RPMI7951 (cell line): ENCODE data around the gene TMPRSS13. TPM values are rescaled to one million over a fixed set of nuclear protein-coding genes. Genes with fewer than 3 reads are reported as not detected.

Experiments used
- DNase-seq: peaks from one replicate; pipeline ENCODE4 v3.0.0-alpha.2; 2012; ENCODE audit warnings: low read depth
- total RNA-seq: library from RNA; depleted of rRNA; stranded (reverse); fragments of >200 nt; shearing (Covaris generic); gene quantifications from 2 replicates; pipeline ENCODE4 v1.2.3, GENCODE V29; 2014

The TMPRSS13 gene
- total RNA-seq, 1 experiment from 2014 or later = not detected

GRCh38 chr11:117892651-117893050, 36.6 kb downstream of the TMPRSS13 start:
- DNase-seq = no peak

- DNase-seq = no peak
Observed at GRCh38 chr11:117891362-117891761, 37.8 kb downstream of the TMPRSS13 start.

- DNase-seq = no peak
Observed at GRCh38 chr11:117888139-117888566, 41.0 kb downstream of the TMPRSS13 start.

DNA sequence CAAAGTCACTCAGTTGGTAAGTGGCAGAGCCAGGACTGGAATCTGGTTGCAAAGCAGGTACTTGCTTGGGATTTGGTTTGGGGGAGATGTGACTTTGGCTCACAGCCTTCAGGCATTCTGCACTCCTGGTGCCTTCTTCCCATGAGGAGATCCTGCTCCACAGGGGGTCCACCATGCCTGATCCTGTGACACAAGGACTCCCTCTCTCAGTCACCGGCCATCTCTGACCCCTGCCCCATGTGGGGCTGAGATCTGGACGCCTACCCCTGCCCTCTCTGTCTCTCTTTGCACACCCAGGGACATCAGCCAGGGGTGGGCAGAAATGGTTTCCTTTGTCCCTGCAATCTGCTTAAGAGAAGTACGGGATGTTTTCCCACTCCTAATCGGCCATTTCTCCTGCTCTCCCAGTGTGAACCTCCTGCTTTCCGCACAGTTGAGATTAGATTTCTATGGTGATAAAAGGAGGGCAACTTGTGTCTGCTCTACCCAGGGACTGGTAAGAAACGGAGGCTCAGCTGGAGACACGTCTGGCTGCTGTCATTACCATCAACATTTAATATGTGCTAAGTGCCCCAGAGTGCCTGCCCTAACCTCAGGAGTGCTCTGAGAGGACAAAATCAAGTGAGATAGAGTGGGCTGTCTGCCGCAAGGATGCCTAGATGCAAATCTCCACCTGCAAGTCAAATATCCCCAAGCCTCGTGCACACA, 41.6 kb downstream of the TMPRSS13 start:
- DNase-seq = no peak

DNA sequence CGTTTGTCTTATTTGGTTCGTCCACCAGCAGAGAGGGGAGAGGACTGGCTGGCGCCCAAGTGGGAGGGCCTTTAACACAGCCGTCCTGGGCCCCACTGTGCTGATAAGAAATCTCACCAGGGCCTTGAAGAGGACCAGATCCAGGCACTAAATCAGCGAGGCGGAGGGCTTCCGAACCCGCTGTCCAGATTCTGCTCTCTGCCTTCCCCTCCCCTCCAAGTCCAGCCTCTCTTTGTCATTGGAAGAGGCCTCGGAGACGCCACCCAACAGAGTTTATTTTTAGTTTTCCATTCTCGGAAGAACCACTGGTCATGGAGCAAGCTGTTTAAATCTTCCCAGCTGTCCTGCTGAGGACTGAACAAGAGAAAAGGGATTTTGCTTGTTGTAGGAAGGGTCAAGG, 43.4 kb downstream of the TMPRSS13 start:
- no peak for DNase-seq

DNA sequence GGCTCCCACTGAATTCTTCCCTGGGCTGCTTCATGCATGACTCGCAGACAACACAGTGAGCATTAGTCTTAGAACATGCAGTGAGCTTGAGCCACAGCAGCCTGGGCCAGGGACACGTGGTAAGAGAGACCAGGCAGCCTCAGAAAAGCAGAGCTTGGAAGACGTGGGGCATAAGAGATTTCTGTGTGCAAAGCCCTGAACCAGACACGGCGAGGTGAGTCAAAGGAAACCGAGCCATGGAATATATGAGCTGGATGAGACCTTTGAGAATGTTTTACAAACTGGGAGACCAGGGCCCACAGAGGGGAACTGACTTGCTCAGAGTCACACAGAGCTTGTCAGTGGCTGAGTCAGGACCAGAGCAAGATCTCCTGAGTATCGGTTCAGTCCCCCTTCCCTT, 44.2 kb downstream of the TMPRSS13 start:
- DNase-seq = no peak

GRCh38 chr11:117883063-117883462, 46.1 kb downstream of the TMPRSS13 start:
- DNase-seq = no peak

DNA sequence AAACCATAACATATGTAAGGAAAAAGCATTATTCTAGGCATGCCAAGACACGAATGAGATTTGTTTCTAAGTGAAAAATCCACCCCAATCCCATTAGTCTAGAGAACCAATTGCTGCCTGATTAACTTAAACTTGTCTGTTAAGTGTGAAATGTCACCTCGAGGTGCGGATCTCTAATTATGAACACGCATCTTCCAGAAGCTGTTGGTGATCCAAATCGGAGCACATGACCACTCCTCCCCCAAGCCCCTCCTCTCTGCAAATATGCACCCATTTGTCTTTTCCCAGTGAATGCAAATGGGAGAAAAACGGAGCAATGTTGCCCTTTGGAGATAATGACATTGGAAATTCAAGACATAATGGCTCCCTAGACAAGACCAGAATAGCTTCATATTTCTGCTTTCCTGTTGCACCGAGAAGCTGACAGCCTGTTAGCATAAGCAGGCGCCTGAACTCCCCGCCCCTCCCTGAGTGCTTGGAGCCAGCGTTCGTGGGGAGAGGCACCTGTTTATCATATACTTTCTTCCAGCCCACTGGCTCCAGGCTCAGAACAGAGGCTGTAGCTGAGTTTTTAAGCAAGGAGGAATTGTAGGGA, 46.8 kb downstream of the TMPRSS13 start:
- no peak for DNase-seq

DNA sequence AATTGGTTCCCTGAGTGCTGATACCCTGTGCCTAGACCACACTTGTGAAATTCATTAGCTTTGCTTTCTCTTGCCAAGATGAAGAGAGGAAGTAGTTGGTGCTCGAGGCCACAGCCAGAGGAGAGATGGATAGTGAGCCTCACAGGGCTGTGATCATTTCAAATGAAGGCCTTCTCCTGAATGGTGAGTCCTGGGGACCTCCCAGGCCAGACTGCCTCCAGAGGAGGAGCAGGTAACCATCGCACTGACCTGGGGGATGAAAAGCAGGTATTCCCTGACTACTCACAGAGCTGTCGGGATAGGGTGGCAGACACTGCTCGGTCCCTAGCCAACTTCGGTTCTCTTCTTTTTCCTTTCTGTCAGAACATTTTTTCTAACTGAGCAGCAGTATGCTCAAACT, 48.0 kb downstream of the TMPRSS13 start:
- no peak for DNase-seq

GRCh38 chr11:117879516-117880480, 49.4 kb downstream of the TMPRSS13 start:
- no peak for DNase-seq

DNA sequence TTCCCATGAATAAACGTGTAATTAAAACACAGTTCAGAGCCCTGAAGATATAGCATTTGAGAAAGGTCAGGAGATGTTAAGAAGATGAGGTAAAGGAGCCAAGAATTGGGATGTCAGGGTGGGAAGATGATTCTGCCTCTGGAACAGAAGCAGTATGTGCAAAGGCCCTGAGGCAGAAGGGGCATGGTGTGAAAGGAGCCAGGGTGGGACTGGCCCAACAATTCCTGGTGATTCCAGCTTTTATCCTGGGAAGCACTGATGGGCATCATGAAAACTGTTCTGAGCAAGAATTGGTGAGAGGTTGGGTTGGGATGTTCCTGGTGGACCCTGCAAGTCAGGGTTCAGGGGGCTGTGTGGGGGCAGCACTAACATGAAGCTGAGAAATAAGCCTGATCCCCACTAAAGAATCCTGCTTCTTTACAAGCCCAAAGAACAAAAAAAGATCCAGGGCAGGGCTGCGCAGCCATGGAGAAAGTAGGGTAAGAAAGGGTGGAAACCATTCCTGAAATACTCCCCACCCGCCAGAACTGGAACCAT, 50.2 kb downstream of the TMPRSS13 start:
- DNase-seq = no peak

GRCh38 chr11:117878314-117878938, 50.8 kb downstream of the TMPRSS13 start:
- no peak for DNase-seq

- no peak for DNase-seq
Observed at GRCh38 chr11:117877120-117877784, 52.0 kb downstream of the TMPRSS13 start.

DNA sequence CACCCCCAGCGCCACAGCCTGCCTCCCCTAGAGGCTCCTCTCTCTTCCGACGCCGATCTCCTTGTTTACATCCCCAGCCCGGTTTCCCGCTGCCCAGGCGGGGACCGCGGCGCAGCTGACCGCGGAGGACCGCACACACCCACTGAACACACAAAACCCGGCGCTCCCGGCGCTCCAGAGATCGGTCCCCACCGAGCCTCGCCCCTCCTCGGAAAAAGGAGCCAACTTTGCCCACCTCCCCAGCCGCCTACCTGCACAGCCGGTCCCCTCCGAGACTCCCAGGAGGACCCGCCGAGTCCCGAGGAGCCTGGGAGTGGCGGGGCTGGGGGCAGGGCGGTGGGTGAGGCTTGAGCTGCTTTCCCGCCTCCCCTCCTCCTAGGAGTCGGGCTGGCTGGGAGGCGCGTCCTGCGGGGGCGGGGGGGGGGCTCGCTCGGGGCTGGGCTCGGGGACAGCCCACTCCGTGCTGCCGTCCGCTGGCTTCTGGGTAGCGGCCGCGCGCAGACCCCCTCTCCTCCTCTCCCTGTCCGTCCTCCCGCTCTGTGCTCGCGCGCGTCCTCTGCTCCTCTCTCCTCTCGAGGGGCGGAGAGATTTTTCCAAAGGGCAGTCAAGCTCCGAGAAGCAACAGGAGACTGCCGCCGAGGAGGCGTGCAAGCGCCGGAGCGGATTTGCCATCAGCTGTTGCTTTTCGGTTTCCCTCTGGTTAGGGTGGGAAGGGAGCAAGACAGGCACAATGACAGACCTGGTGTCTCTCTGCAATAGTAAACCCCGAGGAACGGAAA, 52.7 kb downstream of the TMPRSS13 start, which contains the start of gene FXYD6:
FXYD6 (minus strand) TSS at position 318 of the 779 bp plus-strand sequence. CDS start 33,882 bp downstream, outside the sequence.
- DNase-seq = no peak

- DNase-seq = no peak
Observed at GRCh38 chr11:117876059-117876340, 53.2 kb downstream of the TMPRSS13 start.

GRCh38 chr11:117875382-117876058, 53.7 kb downstream of the TMPRSS13 start:
- DNase-seq = no peak

- DNase-seq = no peak
Observed at GRCh38 chr11:117874910-117875381, 54.3 kb downstream of the TMPRSS13 start.

DNA sequence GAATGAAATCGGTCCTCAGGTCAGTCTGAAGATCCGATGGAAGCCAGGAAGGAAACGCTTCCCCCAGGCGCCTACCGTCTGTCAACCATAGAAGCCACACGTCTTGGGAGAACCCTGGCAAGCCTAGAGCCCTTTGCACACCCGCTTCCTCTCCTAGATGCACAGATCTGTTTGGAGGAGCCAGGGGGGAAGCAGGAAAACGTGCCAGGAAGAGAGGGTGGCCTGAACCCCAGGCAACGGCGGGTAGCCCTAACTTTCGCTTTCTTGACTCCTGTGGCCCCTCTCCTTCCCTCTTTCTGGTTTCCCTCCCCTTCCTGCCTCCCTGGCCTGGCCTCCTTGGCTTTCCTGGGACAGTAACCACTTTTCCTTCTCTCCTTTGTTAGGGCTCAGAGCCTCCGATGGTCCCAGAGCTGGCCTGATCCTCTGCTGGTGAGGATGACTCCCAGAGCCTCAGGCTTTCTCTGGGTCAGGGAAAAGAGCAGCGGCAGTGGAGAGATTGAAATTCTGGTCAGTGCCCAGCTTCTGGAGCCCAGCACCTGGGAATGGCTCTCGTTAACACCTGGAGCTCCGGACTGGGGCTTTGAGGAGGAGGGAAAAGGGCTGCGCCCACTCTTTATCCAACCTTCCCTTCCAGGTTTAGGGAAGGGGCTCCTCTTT, 54.8 kb downstream of the TMPRSS13 start:
- no peak for DNase-seq

DNA sequence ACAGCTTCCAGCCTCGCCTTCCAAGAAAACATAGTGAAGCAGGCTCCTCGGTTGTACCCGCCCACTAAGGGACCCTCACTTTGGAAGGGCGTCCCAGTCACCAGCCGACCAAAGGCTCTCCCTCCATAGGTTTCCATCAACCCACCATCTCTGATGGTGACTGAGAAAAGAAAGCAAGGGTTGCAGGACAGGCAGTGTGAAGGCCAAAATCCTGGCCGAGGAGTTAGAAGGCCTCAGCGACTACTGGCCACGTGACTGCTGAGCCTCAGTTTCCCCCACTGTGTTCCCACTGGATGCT, 55.4 kb downstream of the TMPRSS13 start:
- no peak for DNase-seq
